Spleen (tissue), 11 donors: Measurements from ENCODE around the gene GUCD1. TPM values are rescaled to one million over a fixed set of nuclear protein-coding genes. Genes with fewer than 3 reads are reported as not detected.
A peak's percentile ranks its signal among the peaks of the same experiment; 100 is the strongest.
"Not testable (repeated sequence)": the region's sequence is repeated elsewhere in the genome, so short reads cannot be mapped to it uniquely, and the experiment has no call there.

Experiments
- DNase-seq: peaks from one replicate; pipeline ENCODE4 v3.0.0-alpha.2; 2020
- H3K27ac ChIP-seq, 8 donors: fragments of 200-600 bp; sonication (generic) in 7 of 8; 1 replicate in 4 of 8; 2 replicates in 4 of 8; pipeline versions ENCODE4 v1.5.0 to v1.8.0; 2016 to 2021; ENCODE audit warnings: inconsistent platforms in 4 of 8, mild to moderate bottlenecking in 4 of 8, moderate library complexity in 1 of 8
- H3K27me3 ChIP-seq, 7 donors: fragments of 200-600 bp; sonication (generic) in 6 of 7; replicated peaks in 1 of 7; 1 replicate in 4 of 7; 2 replicates in 3 of 7; pipeline versions ENCODE4 v1.5.0 to v1.8.0; 2016 to 2021; ENCODE audit warnings: inconsistent platforms in 3 of 7, mild to moderate bottlenecking in 1 of 7
- H3K36me3 ChIP-seq, 6 donors: fragments of 200-600 bp; sonication (generic) in 5 of 6; 1 replicate in 4 of 6; 2 replicates in 2 of 6; pipeline versions ENCODE4 v1.5.0 to v1.8.0; 2016 to 2021; ENCODE audit warnings: inconsistent platforms in 2 of 6
- H3K4me1 ChIP-seq, 6 donors: fragments of 200-600 bp; sonication (generic) in 5 of 6; 1 replicate in 3 of 6; 2 replicates in 3 of 6; pipeline versions ENCODE4 v1.5.0 to v1.8.0; 2016 to 2021; ENCODE audit warnings: inconsistent platforms in 3 of 6
- H3K4me3 ChIP-seq, 8 donors: fragments of 200-600 bp; sonication (generic) in 7 of 8; 1 replicate in 4 of 8; 2 replicates in 4 of 8; pipeline versions ENCODE4 v1.5.0 to v1.8.0; 2016 to 2021; ENCODE audit warnings: inconsistent platforms in 4 of 8, mild to moderate bottlenecking in 4 of 8, moderate library complexity in 2 of 8
- H3K9me3 ChIP-seq, 8 donors: fragments of 200-600 bp; sonication (generic) in 7 of 8; 1 replicate in 4 of 8; 2 replicates in 4 of 8; pipeline versions ENCODE4 v1.5.0 to v1.8.0; 2016 to 2021; ENCODE audit warnings: inconsistent platforms in 4 of 8
- CTCF ChIP-seq, 11 experiments: fragments of 200-600 bp in 7 of 11; fragments of 450-650 bp in 4 of 11; sonication (generic) in 4 of 11; IDR thresholded peaks in 8 of 11; conservative IDR thresholded peaks in 3 of 11; 1 replicate in 7 of 11; 2 replicates in 4 of 11; pipeline versions ENCODE4 v1.4.0 to v1.8.0; 2016 to 2021; ENCODE audit warnings: antibody characterized with exemption in 11 of 11, inconsistent platforms in 4 of 11, mild to moderate bottlenecking in 1 of 11
- POLR2A ChIP-seq, 3 donors: fragments of 450-650 bp; IDR thresholded peaks; one replicate each; pipeline ENCODE4 v1.5.1; 2017; ENCODE audit warnings: antibody characterized with exemption in 3 of 3, mild to moderate bottlenecking in 1 of 3
- POLR2AphosphoS5 ChIP-seq, 3 donors: sonication (generic); formaldehyde crosslinking; IDR thresholded peaks; one replicate each; pipeline ENCODE4 v1.5.1; 2017; ENCODE audit warnings: antibody characterized with exemption in 3 of 3
- WGBS, 5 donors: extraction: QIAGEN DNeasy Blood & Tissue Kit in 3 of 5; methylation state at CpG; one replicate each; pipeline versions ENCODE4 v1.1.5 to v1.1.7; 2013 to 2018; 5-methylcytosine and 5-hydroxymethylcytosine counted together
- intact Hi-C: fragments of 100-400 bp; cut with DNase I; formaldehyde crosslinking; loops from one replicate; pipeline ENCODE4 v1.15.0; 2023; ENCODE audit warnings: low total_unique reads
- polyA plus RNA-seq, 3 donors: library from polyadenylated mRNA; stranded (reverse); fragments of 200-250 nt; gene quantifications; one replicate each; pipeline ENCODE4 v1.2.1, GENCODE V29; 2013
- total RNA-seq, 7 donors: library from RNA; depleted of rRNA in 3 of 7; stranded (reverse); fragments of >200 nt in 3 of 7; fragmentation: NEBNext Ultra II Directional in 4 of 7; extraction: Animal tissue kit (Norgen Biotek cat#: 25700) in 4 of 7; gene quantifications; one replicate each; pipeline versions ENCODE4 v1.1.0 to v1.2.1, GENCODE V29; 2016 to 2021
- donor health status: healthy with polysubstance abuse.
- donor health status: DM: no; HTN: no; CAD: no; lungs with moderate emphysema.
- donor health status: DM: no; HTN: no; CAD: no.
- donor health status: Bipolar disorder and iron deficiency.
- donor health status: healthy.
- donor health status: DM: no; HTN: no; CAD: no.
- donor health status: DM: yes; HTN: yes; CAD: no.

The GUCD1 gene
- total and polyA plus RNA-seq, 10 donors, result 82.6 to 162 (median 106) TPM

GRCh38 chr22:24595228-24595627 lies 40.3 kb upstream of the GUCD1 start:
- no peak overlapping the region for H3K4me3 ChIP-seq
- TF ChIP-seq CTCF (IDR thresholded peaks at IDR 0.05 in 8 of 11, conservative IDR thresholded peaks at IDR 0.05 in 3 of 11), result no peak
- no peak for TF ChIP-seq POLR2AphosphoS5 (IDR thresholded peaks at IDR 0.05)
- TF ChIP-seq POLR2A (IDR thresholded peaks at IDR 0.05), result no peak
- intact Hi-C loops, result no loop called here
- no peak overlapping the region for H3K27ac ChIP-seq
- H3K36me3 ChIP-seq, result no peaks in the 10 kb centered on the region
- 91 to 99% (median 95%) methylated on average over 6 of the region's 6 CpGs; no CpG with 5 or more reads in 1 of the 5 donors for WGBS, 5 donors
- H3K9me3 ChIP-seq, result no peaks in the 10 kb centered on the region
- DNase-seq, result no peak
- peaks cover 0 to 19% (median 0%) of the 10 kb centered on the region in 7 donors for H3K27me3 ChIP-seq
- H3K4me1 ChIP-seq, result peaks cover 0 to 23% (median 15%) of the 10 kb centered on the region in 6 donors

GRCh38 chr22:24594569-24595120 lies 39.7 kb upstream of the GUCD1 start:
- no peak overlapping the region for H3K27ac ChIP-seq
- TF ChIP-seq POLR2AphosphoS5 (IDR thresholded peaks at IDR 0.05) (no peak), CTCF (IDR thresholded peaks at IDR 0.05 in 8 of 11, conservative IDR thresholded peaks at IDR 0.05 in 3 of 11) (no peak), POLR2A (IDR thresholded peaks at IDR 0.05) (no peak)
- whole genome bisulfite sequencing, 5 donors, result 69 to 100% (median 86%) methylated on average over 2 to 7 of the region's 7 CpGs

GRCh38 chr22:24593836-24594568 lies 39.1 kb upstream of the GUCD1 start:
- 73 to 83% (median 80%) methylated on average over 12 to 16 of the region's 16 CpGs for WGBS, 5 donors
- DNase-seq, result no peak
- peaks cover 0 to 23% (median 15%) of the 10 kb centered on the region in 6 donors for H3K4me1 ChIP-seq
- H3K36me3 ChIP-seq, result peaks cover 0 to 2% (median 0%) of the 10 kb centered on the region in 6 donors
- peaks cover 0 to 19% (median 0%) of the 10 kb centered on the region in 7 donors for H3K27me3 ChIP-seq
- no peak for TF ChIP-seq POLR2AphosphoS5 (IDR thresholded peaks at IDR 0.05)
- TF ChIP-seq CTCF (IDR thresholded peaks at IDR 0.05 in 8 of 11, conservative IDR thresholded peaks at IDR 0.05 in 3 of 11), result no peak
- no peak for TF ChIP-seq POLR2A (IDR thresholded peaks at IDR 0.05)
- intact Hi-C loops, result no loop called here
- peak overlapping the region in 1 of 8 donors; percentile 57 for H3K27ac ChIP-seq
- no peaks in the 10 kb centered on the region for H3K9me3 ChIP-seq
- no peak overlapping the region for H3K4me3 ChIP-seq

More at GRCh38 chr22:24594569-24595120, 39.7 kb upstream of the GUCD1 start:
- no peak for DNase-seq
- H3K27me3 ChIP-seq, result peaks cover 0 to 19% (median 0%) of the 10 kb centered on the region in 7 donors
- intact Hi-C loops, result no loop called here
- H3K36me3 ChIP-seq, result no peaks in the 10 kb centered on the region
- no peak overlapping the region for H3K4me3 ChIP-seq
- H3K4me1 ChIP-seq, result peaks cover 0 to 23% (median 15%) of the 10 kb centered on the region in 6 donors
- no peaks in the 10 kb centered on the region for H3K9me3 ChIP-seq

- H3K4me3 ChIP-seq, result peak overlapping the region in 2 of 8 donors; percentile 62 to 77
- intact Hi-C loops, DNase-seq, H3K9me3 ChIP-seq, H3K36me3 ChIP-seq: not testable (repeated sequence)
- H3K27me3 ChIP-seq, result peaks cover 0 to 19% (median 0%) of the 10 kb centered on the region in 7 donors
- H3K4me1 ChIP-seq, result peaks cover 0 to 23% (median 15%) of the 10 kb centered on the region in 6 donors
- WGBS, 5 donors, result 90 to 98% (median 94%) methylated on average over 10 of the region's 10 CpGs
- H3K27ac ChIP-seq, result peak overlapping the region in 7 of 8 donors; percentile 22 to 73 (median 61)
These were observed 38.6 kb upstream of the GUCD1 start for GRCh38 chr22:24593559-24593835.
